ENCODE data around the gene IL10RA. TPM values are rescaled to one million over a fixed set of nuclear protein-coding genes. Genes with fewer than 3 reads are reported as not detected.

The IL10RA gene
- polyA plus RNA-seq, 3 donors = 152 to 413 (median 226) TPM

GRCh38 chr11:118027694-118028093, 41.5 kb downstream of the IL10RA start:
- 100% methylated on average over 2 of the region's 4 CpGs for WGBS (ENCODE audit: insufficient coverage)
- no peaks in the 10 kb centered on the region for H3K27me3 ChIP-seq (ENCODE audit: control insufficient read depth in 2 of 2, insufficient read depth in 2 of 2, low read length in 2 of 2)
- H3K4me2 ChIP-seq (replicated peaks; ENCODE audit: extremely low read depth, low read length, poor library complexity, severe bottlenecking) = no peak overlapping the region
- H2AFZ ChIP-seq (ENCODE audit: insufficient read depth, low read depth, low read length, poor library complexity, severe bottlenecking) = no peak overlapping the region
- H3K4me1 ChIP-seq (ENCODE audit: control insufficient read depth in 1 of 2, insufficient read depth in 2 of 2, low read length in 2 of 2) = peaks cover 13 to 15% of the 10 kb centered on the region in 2 donors
- intact Hi-C loops (cut with micrococcal nuclease) = no loop called here
- no peak for TF ChIP-seq CTCF (IDR thresholded peaks at IDR 0.05)
- no peaks in the 10 kb centered on the region for H3K36me3 ChIP-seq (replicated peaks in 1 of 2; ENCODE audit: control insufficient read depth in 1 of 2, insufficient read depth in 2 of 2, low read length in 2 of 2)
- Mint-ChIP-seq H3K27ac (peak overlapping the region in 1 of 7 donors; percentile 29), H3K36me3 (no peaks in the 10 kb centered on the region), H3K4me1 (peaks cover 20% of the 10 kb centered on the region), H3K4me3 (no peak overlapping the region), H3K27me3 (ENCODE audit: low read depth in 3 of 3) (peaks cover 2% of the 10 kb centered on the region in 3 donors), H3K9me3 (peaks cover 0 to 3% (median 0%) of the 10 kb centered on the region in 7 donors)
- H3K9me3 ChIP-seq (replicated peaks in 1 of 2; ENCODE audit: control insufficient read depth in 1 of 2, insufficient read depth in 1 of 2, low read length in 2 of 2) = no peaks in the 10 kb centered on the region
- H3K79me2 ChIP-seq (ENCODE audit: insufficient read depth, low read length) = no peaks in the 10 kb centered on the region
- H3K9ac ChIP-seq (ENCODE audit: insufficient read depth, low read length, poor library complexity, severe bottlenecking) = no peak overlapping the region
- no peaks in the 10 kb centered on the region for H4K20me1 ChIP-seq (ENCODE audit: insufficient read depth, low read length)
- no peak overlapping the region for H3K27ac ChIP-seq (ENCODE audit: low read depth in 1 of 2, low read length in 2 of 2)
- no peak overlapping the region for H3K4me3 ChIP-seq (replicated peaks in 1 of 3; ENCODE audit: low read depth in 2 of 3, low read length in 3 of 3)
- DNase-seq = no peak

GRCh38 chr11:118028626-118029025, 42.4 kb downstream of the IL10RA start:
- Mint-ChIP-seq H3K27ac (peak overlapping the region; percentile 35 to 86 (median 73)), H3K4me1 (peaks cover 20% of the 10 kb centered on the region), H3K9me3 (peaks cover 0 to 3% (median 0%) of the 10 kb centered on the region in 7 donors), H3K4me3 (peak overlapping the region in 1 of 2 donors; percentile 70), H3K36me3 (no peaks in the 10 kb centered on the region), H3K27me3 (ENCODE audit: low read depth in 3 of 3) (peaks cover 2% of the 10 kb centered on the region in 3 donors)
- no peak for DNase-seq
- Histone ChIP-seq H2AFZ (ENCODE audit: insufficient read depth, low read depth, low read length, poor library complexity, severe bottlenecking) (no peak overlapping the region), H3K4me3 (replicated peaks in 1 of 3; ENCODE audit: low read depth in 2 of 3, low read length in 3 of 3) (no peak overlapping the region), H3K9me3 (replicated peaks in 1 of 2; ENCODE audit: control insufficient read depth in 1 of 2, insufficient read depth in 1 of 2, low read length in 2 of 2) (no peaks in the 10 kb centered on the region), H3K79me2 (ENCODE audit: insufficient read depth, low read length) (no peaks in the 10 kb centered on the region), H3K4me2 (replicated peaks; ENCODE audit: extremely low read depth, low read length, poor library complexity, severe bottlenecking) (peak overlapping the region; percentile 2), H3K36me3 (replicated peaks in 1 of 2; ENCODE audit: control insufficient read depth in 1 of 2, insufficient read depth in 2 of 2, low read length in 2 of 2) (no peaks in the 10 kb centered on the region), H4K20me1 (ENCODE audit: insufficient read depth, low read length) (no peaks in the 10 kb centered on the region), H3K27ac (ENCODE audit: low read depth in 1 of 2, low read length in 2 of 2) (peak overlapping the region in 1 of 2 donors; percentile 28), H3K9ac (ENCODE audit: insufficient read depth, low read length, poor library complexity, severe bottlenecking) (no peak overlapping the region), H3K4me1 (ENCODE audit: control insufficient read depth in 1 of 2, insufficient read depth in 2 of 2, low read length in 2 of 2) (peaks cover 13 to 15% of the 10 kb centered on the region in 2 donors), H3K27me3 (ENCODE audit: control insufficient read depth in 2 of 2, insufficient read depth in 2 of 2, low read length in 2 of 2) (no peaks in the 10 kb centered on the region)
- no peak for TF ChIP-seq CTCF (IDR thresholded peaks at IDR 0.05)
- no CpG with 5 or more reads among the region's 3 CpGs for WGBS (ENCODE audit: insufficient coverage)
- intact Hi-C loops (cut with micrococcal nuclease) = no loop called here
